NCI-H82 (cell line): ENCODE data around the gene IFT22.
"Not testable (repeated sequence)": the region's sequence is repeated elsewhere in the genome, so short reads cannot be mapped to it uniquely, and the experiment has no call there.

Experiments
- DNase-seq: peaks from one replicate; lab custom pipeline; 2025; lab: John Stamatoyannopoulos, UW

Gene IFT22

DNA sequence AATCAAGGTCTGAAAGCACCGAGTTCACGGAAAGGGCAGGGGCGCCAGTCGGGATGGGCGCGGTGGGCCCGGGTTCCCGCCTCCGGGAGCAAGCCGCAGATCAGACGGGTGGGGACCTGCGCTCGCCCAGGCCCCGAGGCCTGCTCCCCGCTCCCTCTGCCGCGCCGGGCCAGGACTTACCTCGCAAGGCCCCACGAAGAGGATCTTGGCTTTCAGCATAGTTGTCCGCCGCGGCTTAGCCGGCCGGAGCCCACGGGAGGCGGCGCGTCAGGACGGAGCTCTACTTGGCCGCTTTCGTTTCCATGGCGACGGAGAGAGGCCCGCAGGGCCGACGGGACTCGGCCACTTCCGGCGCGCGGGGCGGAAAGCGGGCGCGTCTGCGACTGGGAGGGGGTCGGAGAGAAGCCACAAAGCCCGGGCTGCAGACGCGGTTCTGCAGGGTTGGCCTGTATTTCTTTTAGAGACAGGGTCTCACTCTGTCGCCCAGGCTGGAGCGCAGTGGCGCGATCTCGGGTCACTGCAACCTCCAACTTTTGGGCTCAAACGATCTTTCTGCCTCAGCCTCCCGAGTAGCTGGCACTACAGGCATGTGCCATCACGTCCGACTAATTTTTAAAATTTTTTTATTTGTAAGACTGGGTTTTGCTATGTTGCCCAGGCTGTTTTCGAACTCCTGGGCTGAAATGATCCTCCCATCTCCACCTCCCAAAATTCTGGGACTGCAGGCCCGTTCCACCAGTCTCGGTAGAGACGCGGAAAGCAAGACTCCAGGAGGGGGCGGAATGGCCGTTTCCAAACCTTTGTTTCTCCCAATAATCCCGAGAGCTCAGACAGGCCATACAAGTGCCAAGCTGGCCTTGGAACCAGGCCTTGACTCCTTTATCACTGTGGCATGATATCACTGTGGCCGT is at the start of gene IFT22:
Gene IFT22 (minus strand): TSS at position 322 of the 911 bp plus-strand sequence. CDS start 103 bp downstream, at position 219.
- DNase-seq: peak; percentile 96

GRCh38 chr7:101370836-101371235 is 49.2 kb upstream of the IFT22 start:
- DNase-seq: no peak

- no peak for DNase-seq
Measured at GRCh38 chr7:101368422-101369165, 47.0 kb upstream of the IFT22 start.

DNA sequence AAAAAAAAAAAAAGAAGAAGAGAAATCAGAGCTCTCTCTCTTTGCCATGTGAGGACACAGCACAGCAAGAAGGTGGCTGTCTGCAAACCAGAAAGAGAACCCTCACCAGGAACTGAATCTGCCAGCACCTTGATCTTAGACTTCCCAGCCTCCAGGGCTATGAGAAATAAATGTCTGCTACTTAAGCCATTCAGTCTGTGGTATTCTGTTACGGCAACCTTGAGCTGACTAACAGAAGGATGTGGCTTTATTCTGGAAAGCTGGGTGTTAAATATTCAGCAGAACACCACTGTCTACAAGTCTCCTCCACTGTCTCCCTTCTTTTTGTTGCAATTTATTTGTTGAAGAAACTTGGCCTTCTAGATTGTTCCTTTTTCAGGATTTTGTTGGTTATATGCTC is 46.1 kb upstream of the IFT22 start:
- no peak for DNase-seq

- no peak for DNase-seq
Measured at GRCh38 chr7:101365956-101366355, 44.3 kb upstream of the IFT22 start.

- DNase-seq: peak; percentile 59
Measured at GRCh38 chr7:101363734-101364374, 42.2 kb upstream of the IFT22 start.

- no peak for DNase-seq
Measured at GRCh38 chr7:101363196-101363733, 41.7 kb upstream of the IFT22 start.

DNA sequence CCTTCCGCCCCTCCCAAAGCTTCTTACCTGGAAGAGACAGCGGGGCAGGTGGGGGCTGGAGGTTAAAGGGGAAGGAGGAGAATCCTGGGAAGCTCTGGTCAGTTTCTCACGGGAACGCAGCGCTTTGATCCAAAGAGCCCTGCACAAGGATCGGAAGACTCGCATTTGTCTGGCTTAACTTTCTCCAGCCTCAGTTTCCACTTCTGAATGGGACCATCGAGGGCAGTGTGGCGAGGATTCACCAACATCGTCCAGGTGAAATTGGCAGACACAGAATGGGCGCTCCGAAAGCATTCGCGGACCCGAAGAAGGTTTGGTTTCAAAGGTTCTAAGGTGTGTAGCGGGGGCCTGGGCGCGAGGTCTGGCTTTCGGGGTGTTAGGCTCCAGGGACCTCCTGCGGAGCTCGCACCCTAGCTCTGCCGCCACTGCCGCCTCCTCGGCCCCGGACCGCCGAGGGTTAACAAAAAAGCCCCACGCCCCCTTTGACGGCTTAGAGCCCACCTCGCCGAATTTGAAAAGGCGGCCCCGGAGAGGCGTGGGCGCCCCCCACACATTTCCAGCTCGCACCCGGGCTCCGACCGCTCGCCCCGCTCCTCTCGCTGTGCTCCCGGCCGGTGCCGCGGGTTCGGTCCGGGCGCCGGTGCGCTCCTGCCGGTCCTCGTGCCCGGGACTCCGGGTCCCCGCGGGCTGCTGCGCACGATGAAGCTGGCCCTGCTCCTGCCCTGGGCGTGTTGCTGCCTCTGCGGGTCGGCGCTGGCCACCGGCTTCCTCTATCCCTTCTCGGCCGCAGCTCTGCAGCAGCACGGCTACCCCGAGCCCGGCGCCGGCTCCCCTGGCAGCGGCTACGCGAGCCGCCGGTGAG is 41.0 kb upstream of the IFT22 start, which contains the start of gene COL26A1:
Gene COL26A1 (plus strand): TSS at position 542 of the 862 bp plus-strand sequence. CDS start 158 bp downstream, at position 700.
- DNase-seq: no peak

- DNase-seq: no peak
Measured at GRCh38 chr7:101357433-101357832, 35.8 kb upstream of the IFT22 start.

- DNase-seq: no peak
Measured at GRCh38 chr7:101352920-101353308, 31.3 kb upstream of the IFT22 start.

- DNase-seq: not testable (repeated sequence)
Measured at GRCh38 chr7:101349300-101349699, 27.7 kb upstream of the IFT22 start.

- DNase-seq: not testable (repeated sequence)
Measured at GRCh38 chr7:101348456-101349067, 26.9 kb upstream of the IFT22 start.

- DNase-seq: no peak
Measured at GRCh38 chr7:101347477-101347876, 25.9 kb upstream of the IFT22 start.

DNA sequence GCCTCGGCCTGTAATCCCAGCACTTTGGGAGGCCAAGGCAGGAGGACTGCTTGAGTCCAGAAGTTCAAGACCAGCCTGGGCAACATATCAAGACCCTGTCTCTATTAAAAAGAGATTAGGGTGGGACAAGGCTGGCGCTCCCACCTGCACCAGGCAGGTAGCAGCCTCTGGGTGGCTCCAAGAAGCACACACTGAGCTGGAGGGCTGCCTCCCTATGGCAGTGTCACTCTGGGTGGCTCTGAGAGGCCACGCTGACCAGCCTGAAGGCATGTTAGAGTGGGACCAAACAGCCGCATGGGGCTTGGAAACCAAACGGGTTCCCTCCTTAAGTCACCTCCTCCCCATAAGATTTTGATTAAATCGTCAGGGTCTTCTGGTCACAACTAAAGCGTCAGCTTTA is 21.3 kb upstream of the IFT22 start:
- DNase-seq: no peak

DNA sequence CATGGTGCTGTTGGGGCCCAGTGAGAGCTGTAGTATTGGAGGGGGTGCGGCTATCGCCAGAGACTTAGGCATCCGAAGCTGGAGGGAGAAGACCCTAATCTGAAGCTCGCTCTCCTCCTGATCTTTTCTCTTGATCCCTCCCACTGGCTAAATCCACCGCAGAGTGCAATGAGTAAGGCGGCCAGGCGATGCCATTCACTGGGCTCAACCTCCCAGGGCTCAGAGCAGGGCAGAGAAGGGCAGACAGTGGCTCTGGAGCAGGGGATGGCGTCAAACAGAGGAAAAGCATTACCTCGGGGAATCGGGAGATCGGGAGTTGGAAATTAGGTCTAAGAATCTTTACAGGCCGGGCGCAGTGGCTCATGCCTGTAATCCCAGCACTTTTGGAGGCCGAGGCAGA is 18.8 kb upstream of the IFT22 start:
- peak; percentile 22 for DNase-seq

- DNase-seq: peak; percentile 36
Measured at GRCh38 chr7:101333912-101334311, 12.3 kb upstream of the IFT22 start.

DNA sequence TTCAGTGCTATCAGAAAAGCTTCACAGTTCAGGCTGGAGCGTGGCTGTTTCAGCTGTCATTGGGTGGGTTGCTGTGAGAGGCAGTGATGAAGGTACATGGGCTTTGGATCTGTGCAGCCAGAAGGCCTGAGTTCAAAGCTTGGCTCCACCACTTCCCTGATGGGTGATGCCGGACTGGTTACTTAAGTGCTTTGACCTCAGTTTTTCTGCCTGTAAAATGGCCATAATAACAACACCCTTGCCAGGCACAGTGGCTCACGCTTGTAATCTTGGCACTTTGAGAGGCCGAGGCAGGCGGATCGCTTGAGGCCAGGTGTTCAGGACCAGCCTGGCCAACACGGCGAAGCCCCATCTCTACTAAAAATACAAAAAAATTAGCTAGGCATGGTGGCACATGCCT is 10.4 kb upstream of the IFT22 start:
- no peak for DNase-seq

DNA sequence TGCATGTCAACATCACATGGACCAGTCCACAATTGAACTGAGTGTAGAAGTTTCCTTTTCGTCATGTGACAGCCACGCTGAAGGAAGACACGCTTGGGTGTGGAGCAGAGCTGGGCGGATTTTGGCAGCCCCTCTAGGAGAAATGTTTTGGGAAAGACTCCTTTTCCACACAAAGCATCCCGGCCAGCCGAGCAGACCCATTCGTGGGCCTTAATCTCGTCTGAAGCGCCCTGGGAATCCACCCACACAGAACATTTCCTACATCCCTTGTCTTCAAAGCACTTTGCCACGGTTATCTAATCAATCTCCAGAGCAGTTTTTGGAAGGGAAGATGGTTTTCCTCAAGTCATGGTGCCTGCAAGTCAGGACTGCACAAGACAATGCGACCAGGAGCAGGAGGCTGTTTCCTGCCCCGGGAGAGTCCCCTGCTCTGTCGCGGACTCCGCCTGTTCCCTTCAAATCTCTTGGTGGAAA is 8.4 kb upstream of the IFT22 start:
- DNase-seq: no peak

DNA sequence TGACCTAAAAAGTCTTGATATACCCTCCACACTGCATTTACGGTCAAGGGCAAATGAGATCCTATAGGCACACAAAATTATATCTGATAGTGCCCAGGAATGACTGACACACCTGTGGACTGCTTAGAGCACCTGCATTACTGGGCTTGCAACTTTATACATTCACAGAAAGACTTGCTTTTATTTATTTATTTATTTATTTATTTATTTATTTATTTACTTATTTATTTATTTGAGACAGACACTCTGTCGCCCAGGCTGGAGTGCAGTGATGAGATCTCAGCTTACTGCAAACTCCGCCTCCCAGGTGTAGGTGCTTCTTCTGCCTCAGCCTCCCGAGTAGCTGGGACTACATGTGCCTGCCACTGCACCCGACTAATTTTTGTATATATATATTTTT is 6.5 kb upstream of the IFT22 start:
- DNase-seq: no peak

- DNase-seq: no peak
Measured at GRCh38 chr7:101319401-101319800, 2.2 kb downstream of the IFT22 start.

- DNase-seq: peak; percentile 58
Measured at GRCh38 chr7:101315336-101315735, 6.3 kb downstream of the IFT22 start.
